ENCODE measurements around the gene DNLZ.

DNA sequence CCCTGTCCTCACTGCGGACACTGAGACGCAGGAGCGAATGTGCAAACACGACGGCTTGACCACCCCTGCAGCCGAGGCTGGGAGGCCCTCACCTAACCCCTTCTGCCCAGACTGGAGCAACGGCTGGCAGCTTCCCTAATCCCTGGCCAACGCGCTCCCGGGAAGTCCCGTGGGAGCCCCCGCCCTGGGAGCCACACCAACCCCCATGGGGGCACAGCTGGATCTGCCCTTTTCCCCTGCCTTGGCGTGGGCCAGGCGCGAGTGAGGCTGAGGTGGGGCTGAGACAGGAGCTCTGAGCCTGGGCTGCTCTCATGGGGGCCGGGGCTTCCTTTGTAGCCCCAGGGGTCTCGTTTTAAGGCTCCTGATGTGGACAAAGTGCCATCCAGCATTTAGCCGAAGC is 4.6 kb upstream of the DNLZ start:
- no peak for TF ChIP-seq TAF1 (IDR thresholded peaks at IDR 0.05; ENCODE audit: low read depth, low read length)
- no peak for TF ChIP-seq POLR2A (IDR thresholded peaks at IDR 0.05; ENCODE audit: low read depth, low read length)

Data from GM12891 (cell line).